RWPE2 (cell line): ENCODE data around the gene ARHGAP8.

Source experiments
- ATAC-seq: fragments of 200-7000 bp; cut with Tn5 transposase; 3 replicates; pipeline ENCODE4 v1.9.1; 2021; ENCODE audit warnings: low read depth
- DNase-seq: peaks from one replicate; pipeline ENCODE4 v3.0.0-alpha.2; 2020; ENCODE audit warnings: low spot score
- H3K27ac ChIP-seq: fragments of 450-650 bp; 2 replicates; pipeline ENCODE4 v1.5.1; 2017; ENCODE audit warnings: mild to moderate bottlenecking; ENCODE audit not compliant: poor library complexity, severe bottlenecking
- H3K27me3 ChIP-seq: fragments of 250-450 bp; sonication (Bioruptor Pico); 2 replicates; pipeline ENCODE4 v1.5.1; 2021; ENCODE audit warnings: mild to moderate bottlenecking, moderate library complexity; ENCODE audit not compliant: insufficient read depth, poor library complexity, severe bottlenecking
- H3K36me3 ChIP-seq: fragments of 250-450 bp; sonication (Bioruptor Pico); 2 replicates; pipeline ENCODE4 v1.5.1; 2020; ENCODE audit warnings: low read depth, mild to moderate bottlenecking, moderate library complexity
- H3K4me1 ChIP-seq: fragments of 250-450 bp; sonication (Bioruptor Pico); 2 replicates; pipeline ENCODE4 v1.5.1; 2021; ENCODE audit warnings: mild to moderate bottlenecking, moderate library complexity; ENCODE audit not compliant: insufficient read depth, poor library complexity, severe bottlenecking
- H3K4me3 ChIP-seq: fragments of 250-450 bp; sonication (Bioruptor Pico); 2 replicates; pipeline ENCODE4 v1.5.1; 2021; ENCODE audit warnings: mild to moderate bottlenecking, moderate library complexity; ENCODE audit not compliant: severe bottlenecking
- H3K9me3 ChIP-seq: fragments of 250-450 bp; sonication (Bioruptor Pico); 2 replicates; pipeline ENCODE4 v1.5.1; 2021; ENCODE audit warnings: mild to moderate bottlenecking, moderate library complexity; ENCODE audit not compliant: severe bottlenecking
- CTCF ChIP-seq: fragments of 450-650 bp; IDR thresholded peaks from one replicate; pipeline ENCODE4 v1.5.1; 2017; ENCODE audit warnings: mild to moderate bottlenecking, moderate library complexity; ENCODE audit not compliant: poor library complexity, severe bottlenecking

The ARHGAP8 gene

DNA sequence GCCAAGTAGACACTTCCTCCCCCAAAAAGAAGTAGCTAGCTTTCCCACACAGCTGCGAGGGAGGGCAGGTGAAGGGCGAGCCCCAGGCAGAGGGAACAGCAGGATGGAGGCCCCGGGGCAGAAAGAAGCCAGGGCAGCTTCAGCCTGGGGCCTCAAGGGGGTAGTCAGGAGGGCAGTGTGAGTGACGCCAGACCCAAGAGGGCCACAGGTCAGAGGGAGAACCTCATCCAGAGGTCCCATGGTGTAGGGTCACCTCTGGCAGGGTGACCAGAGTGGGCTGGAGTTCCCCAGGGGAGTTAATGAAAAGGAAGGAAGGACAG is 41.2 kb upstream of the ARHGAP8 start:
- ATAC-seq (no peak), DNase-seq (no peak)
- no peaks in the 10 kb centered on the region for H3K4me1 ChIP-seq
- no peak for TF ChIP-seq CTCF
- no peaks in the 10 kb centered on the region for H3K9me3 ChIP-seq
- H3K36me3 ChIP-seq, result no peaks in the 10 kb centered on the region
- no peak overlapping the region for H3K4me3 ChIP-seq
- H3K27me3 ChIP-seq, result no peaks in the 10 kb centered on the region
- no peak overlapping the region for H3K27ac ChIP-seq

DNA sequence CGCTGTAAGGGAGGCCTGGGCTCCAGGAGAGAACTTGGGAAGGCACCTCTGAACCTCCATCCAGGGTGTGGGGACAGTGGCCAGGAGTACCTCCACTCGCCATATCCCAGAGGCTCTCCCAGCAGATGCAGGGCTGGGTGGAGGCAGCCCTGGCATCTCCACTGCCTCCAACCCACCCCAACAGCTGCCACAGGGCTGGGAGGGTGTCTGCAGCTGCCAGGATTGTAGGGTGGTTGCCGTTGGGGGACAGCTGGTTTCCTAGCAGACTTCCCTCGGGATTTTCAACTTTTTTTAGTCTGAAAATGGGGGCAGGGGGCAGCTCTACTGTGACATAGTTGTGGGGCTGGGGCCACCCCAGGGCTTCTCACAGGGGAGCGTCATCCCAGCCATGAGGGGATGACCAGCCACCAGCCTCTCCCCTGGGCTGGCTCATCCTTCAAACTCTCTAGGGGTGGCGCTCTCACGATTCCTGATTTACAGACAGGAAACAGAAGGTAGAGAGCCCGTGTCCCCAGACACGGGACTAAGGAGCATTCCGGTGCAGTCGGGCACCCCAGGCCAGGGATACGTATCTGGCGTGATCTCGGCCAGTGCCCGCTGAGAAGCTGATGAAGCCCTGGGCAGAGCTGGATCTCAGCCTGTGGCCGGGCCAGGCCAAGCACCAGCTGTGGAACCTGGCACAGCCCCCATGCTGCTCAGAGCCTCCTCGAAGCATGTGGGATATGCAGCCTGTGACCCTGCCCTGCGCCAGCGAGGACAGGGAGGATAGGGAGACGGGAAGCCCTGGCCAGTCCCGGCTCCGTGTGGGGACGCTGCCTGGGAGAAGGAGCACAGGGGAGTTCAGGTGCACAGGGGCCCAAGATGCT is 40.5 kb upstream of the ARHGAP8 start:
- no peak for TF ChIP-seq CTCF
- no peaks in the 10 kb centered on the region for H3K4me1 ChIP-seq
- H3K4me3 ChIP-seq, result no peak overlapping the region
- no peak overlapping the region for H3K27ac ChIP-seq
- H3K9me3 ChIP-seq, result no peaks in the 10 kb centered on the region
- H3K27me3 ChIP-seq, result no peaks in the 10 kb centered on the region
- DNase-seq, result no peak
- H3K36me3 ChIP-seq, result no peaks in the 10 kb centered on the region
- no peak for ATAC-seq

DNA sequence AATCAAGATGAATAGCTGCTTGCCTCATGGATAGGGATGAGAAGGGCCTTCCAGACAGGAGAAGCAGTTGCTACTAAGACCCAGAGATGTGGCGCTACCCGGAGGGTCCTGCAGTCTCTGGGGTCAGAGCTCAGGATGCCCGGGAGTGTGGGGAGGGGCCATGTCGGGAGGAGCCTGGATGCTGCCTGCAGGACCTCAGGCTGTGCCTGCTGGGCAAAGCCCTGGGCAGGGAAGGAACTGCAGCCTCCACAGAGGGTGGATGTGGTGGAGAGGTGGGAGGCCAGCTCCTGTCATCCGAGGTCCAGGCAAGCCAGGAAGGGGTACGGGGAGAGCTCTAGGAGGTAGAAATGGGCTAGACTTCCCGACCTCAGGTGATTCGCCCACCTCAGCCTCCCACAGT is 39.4 kb upstream of the ARHGAP8 start:
- DNase-seq, result no peak
- Histone ChIP-seq H3K9me3 (no peaks in the 10 kb centered on the region), H3K4me1 (no peaks in the 10 kb centered on the region), H3K27ac (no peak overlapping the region), H3K36me3 (no peaks in the 10 kb centered on the region), H3K27me3 (no peaks in the 10 kb centered on the region), H3K4me3 (no peak overlapping the region)
- ATAC-seq, result no peak
- no peak for TF ChIP-seq CTCF

- Histone ChIP-seq H3K4me3 (no peak overlapping the region), H3K9me3 (no peaks in the 10 kb centered on the region), H3K4me1 (no peaks in the 10 kb centered on the region), H3K27ac (no peak overlapping the region), H3K36me3 (no peaks in the 10 kb centered on the region), H3K27me3 (no peaks in the 10 kb centered on the region)
- DNase-seq (no peak), ATAC-seq (no peak)
- no peak for TF ChIP-seq CTCF
Observed at GRCh38 chr22:44714703-44715350, 37.5 kb upstream of the ARHGAP8 start.

DNA sequence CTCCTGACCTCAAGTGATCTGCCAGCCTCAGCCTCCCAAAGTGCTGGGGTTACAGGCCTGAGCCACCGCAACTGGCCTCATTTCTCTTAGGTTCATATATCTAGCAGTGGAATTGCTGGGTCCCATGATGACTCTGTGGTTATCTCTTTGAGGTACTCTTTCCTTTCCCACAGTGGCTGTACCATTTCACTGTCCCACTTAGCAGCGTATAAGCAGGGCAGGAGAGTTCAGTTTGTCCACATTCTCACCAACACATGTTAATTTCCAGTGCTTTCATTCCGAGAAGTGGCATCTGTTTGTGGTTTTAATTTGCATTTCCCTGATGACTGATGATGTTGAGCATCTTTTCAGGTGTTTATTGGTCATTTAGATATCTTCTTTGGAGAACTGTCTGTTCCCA is 34.0 kb upstream of the ARHGAP8 start:
- Histone ChIP-seq H3K36me3 (no peaks in the 10 kb centered on the region), H3K4me3 (no peak overlapping the region), H3K27ac (no peak overlapping the region), H3K4me1 (no peaks in the 10 kb centered on the region), H3K27me3 (no peaks in the 10 kb centered on the region), H3K9me3 (no peaks in the 10 kb centered on the region)
- no peak for ATAC-seq
- TF ChIP-seq CTCF, result no peak
- no peak for DNase-seq
